ENCODE data around the gene LPIN3.

Gene LPIN3

DNA sequence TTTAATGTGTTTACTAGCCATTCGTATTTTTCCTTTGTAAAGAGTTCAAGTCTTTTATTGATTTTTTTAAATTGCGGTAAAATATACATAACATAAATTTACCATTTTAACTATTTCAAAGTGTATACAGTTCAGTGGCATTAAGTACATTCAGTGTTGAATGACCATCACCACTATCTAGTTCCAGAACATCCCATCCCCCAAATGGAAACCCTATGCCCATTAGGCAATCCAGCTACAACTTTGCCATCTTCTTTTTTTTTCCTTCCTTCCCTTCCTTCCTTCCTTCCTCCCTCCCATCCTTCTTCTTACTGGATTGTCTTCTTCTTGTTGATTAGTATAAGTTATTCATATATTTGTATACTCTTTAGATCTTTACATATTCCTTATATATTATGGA, 8.6 kb downstream of the LPIN3 start:
- no peaks in the 10 kb centered on the region for H3K9me3 ChIP-seq
- H3K27ac ChIP-seq: no peak overlapping the region
- H3K4me3 ChIP-seq (ENCODE audit: low read depth in 1 of 2, low read length in 1 of 2): no peak overlapping the region
- no peaks in the 10 kb centered on the region for H3K36me3 ChIP-seq
- TF ChIP-seq, protein P1, sequence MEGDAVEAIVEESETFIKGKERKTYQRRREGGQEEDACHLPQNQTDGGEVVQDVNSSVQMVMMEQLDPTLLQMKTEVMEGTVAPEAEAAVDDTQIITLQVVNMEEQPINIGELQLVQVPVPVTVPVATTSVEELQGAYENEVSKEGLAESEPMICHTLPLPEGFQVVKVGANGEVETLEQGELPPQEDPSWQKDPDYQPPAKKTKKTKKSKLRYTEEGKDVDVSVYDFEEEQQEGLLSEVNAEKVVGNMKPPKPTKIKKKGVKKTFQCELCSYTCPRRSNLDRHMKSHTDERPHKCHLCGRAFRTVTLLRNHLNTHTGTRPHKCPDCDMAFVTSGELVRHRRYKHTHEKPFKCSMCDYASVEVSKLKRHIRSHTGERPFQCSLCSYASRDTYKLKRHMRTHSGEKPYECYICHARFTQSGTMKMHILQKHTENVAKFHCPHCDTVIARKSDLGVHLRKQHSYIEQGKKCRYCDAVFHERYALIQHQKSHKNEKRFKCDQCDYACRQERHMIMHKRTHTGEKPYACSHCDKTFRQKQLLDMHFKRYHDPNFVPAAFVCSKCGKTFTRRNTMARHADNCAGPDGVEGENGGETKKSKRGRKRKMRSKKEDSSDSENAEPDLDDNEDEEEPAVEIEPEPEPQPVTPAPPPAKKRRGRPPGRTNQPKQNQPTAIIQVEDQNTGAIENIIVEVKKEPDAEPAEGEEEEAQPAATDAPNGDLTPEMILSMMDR (IDR thresholded peaks at IDR 0.05): no peak
- no peaks in the 10 kb centered on the region for H3K4me1 ChIP-seq (ENCODE audit: control insufficient read depth in 1 of 2, insufficient read depth in 1 of 2, low read depth in 1 of 2, low read length in 1 of 2)
- peaks cover 44% of the 10 kb centered on the region for H3K27me3 ChIP-seq

DNA sequence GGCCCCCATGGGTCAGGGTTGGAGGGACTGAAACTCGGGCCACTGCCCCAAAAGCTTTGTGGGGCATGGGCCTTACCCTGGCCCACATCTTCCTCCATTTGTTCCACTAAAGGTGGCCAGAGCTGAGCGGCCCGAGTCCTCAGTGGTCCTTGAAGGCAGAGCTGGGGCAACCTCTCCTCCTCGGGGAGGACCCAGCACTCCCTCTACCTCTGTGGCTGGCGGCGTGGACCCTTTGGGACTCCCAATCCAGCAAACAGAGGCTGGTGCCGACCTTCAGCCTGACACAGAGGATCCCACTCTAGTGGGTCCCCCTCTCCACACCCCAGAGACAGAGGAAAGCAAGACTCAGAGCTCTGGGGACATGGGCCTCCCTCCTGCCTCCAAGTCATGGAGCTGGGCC, 9.3 kb downstream of the LPIN3 start:
- TF ChIP-seq, protein P1 (IDR thresholded peaks at IDR 0.05): no peak
- Histone ChIP-seq H3K4me3 (ENCODE audit: low read depth in 1 of 2, low read length in 1 of 2) (no peak overlapping the region), H3K36me3 (no peaks in the 10 kb centered on the region)

DNA sequence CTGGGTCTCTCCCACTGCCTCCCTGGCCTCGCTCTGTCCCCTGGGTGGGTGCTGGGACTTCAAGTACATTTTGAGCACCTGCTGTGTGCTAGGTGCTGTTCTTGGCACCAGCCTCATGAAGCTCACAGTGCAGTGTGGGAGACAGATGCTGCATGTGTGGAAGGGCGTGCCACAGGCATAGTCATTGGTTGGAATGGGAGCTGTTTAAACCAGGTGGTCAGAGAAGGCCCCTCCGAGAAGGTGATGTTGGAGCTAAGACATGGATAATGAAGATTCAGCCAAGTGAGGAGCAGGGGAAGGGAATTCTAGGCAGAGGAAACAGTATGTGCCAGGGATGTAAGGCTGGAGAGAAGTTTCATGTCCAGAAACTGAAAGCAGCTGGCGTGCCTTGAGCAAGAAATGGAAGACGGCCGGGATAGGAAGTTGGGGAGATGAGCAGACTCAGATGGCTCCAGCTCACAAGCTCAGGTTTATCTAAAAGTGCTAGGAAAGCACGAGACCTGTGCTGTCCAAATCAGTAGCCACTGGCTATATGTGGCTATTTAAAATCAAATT, 9.9 kb downstream of the LPIN3 start:
- H3K4me1 ChIP-seq (ENCODE audit: control insufficient read depth in 1 of 2, insufficient read depth in 1 of 2, low read depth in 1 of 2, low read length in 1 of 2): no peaks in the 10 kb centered on the region
- H3K27me3 ChIP-seq: peaks cover 48% of the 10 kb centered on the region
- no peak overlapping the region for H3K27ac ChIP-seq
- no peaks in the 10 kb centered on the region for H3K36me3 ChIP-seq
- no peaks in the 10 kb centered on the region for H3K9me3 ChIP-seq
- TF ChIP-seq, protein P1 (IDR thresholded peaks at IDR 0.05): no peak
- no peak overlapping the region for H3K4me3 ChIP-seq (ENCODE audit: low read depth in 1 of 2, low read length in 1 of 2)

More for the DNA sequence above, 9.3 kb downstream of the LPIN3 start:
- Histone ChIP-seq H3K27me3 (peaks cover 48% of the 10 kb centered on the region), H3K9me3 (no peaks in the 10 kb centered on the region), H3K4me1 (ENCODE audit: control insufficient read depth in 1 of 2, insufficient read depth in 1 of 2, low read depth in 1 of 2, low read length in 1 of 2) (no peaks in the 10 kb centered on the region), H3K27ac (no peak overlapping the region)

DNA sequence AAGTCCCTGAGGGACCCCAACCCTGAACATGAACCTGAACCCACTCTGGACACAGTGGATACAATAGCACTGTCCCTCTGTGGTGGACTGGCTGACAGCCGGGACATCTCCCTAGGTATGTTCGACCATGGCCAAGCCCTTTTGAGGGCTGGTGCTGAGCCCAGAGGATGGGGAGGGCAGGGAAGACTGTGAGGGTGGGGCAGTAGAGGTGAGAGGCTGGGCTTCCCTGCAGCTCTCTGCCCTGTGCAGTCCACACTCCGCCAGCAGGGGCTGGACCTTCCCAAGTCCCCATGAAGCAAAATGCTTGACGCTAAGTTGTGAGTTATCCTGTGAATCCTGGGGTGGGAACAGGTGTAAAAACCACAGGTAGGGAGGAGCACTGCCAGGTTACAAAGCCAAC, 11.5 kb downstream of the LPIN3 start:
- H3K27ac ChIP-seq: no peak overlapping the region
- no peaks in the 10 kb centered on the region for H3K9me3 ChIP-seq
- H3K36me3 ChIP-seq: no peaks in the 10 kb centered on the region
- H3K27me3 ChIP-seq: peaks cover 48% of the 10 kb centered on the region
- TF ChIP-seq, protein P1 (IDR thresholded peaks at IDR 0.05): no peak
- no peaks in the 10 kb centered on the region for H3K4me1 ChIP-seq (ENCODE audit: control insufficient read depth in 1 of 2, insufficient read depth in 1 of 2, low read depth in 1 of 2, low read length in 1 of 2)
- no peak overlapping the region for H3K4me3 ChIP-seq (ENCODE audit: low read depth in 1 of 2, low read length in 1 of 2)

DNA sequence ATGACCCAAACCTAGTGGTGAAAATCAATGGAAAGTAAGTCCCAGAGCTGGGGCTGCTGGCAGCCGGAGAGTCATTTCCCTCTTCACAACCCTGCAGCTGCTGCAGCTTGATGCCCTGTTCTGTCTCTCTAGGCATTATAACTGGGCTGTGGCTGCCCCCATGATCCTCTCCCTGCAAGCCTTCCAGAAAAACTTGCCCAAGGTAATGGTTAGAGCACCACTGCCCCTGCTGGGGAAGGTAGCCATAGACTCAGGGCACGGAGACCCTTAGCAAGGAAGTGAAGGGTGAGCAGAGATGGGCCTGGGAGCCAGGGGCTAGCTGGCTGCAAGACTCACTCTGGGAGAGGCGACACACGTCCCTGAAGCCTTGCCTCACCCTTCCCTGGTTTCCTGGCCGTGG, 12.0 kb downstream of the LPIN3 start:
- peaks cover 48% of the 10 kb centered on the region for H3K27me3 ChIP-seq
- no peak overlapping the region for H3K27ac ChIP-seq
- no peaks in the 10 kb centered on the region for H3K4me1 ChIP-seq (ENCODE audit: control insufficient read depth in 1 of 2, insufficient read depth in 1 of 2, low read depth in 1 of 2, low read length in 1 of 2)
- no peak overlapping the region for H3K4me3 ChIP-seq (ENCODE audit: low read depth in 1 of 2, low read length in 1 of 2)
- H3K9me3 ChIP-seq: no peaks in the 10 kb centered on the region
- no peaks in the 10 kb centered on the region for H3K36me3 ChIP-seq
- TF ChIP-seq, protein P1 (IDR thresholded peaks at IDR 0.05): no peak

DNA sequence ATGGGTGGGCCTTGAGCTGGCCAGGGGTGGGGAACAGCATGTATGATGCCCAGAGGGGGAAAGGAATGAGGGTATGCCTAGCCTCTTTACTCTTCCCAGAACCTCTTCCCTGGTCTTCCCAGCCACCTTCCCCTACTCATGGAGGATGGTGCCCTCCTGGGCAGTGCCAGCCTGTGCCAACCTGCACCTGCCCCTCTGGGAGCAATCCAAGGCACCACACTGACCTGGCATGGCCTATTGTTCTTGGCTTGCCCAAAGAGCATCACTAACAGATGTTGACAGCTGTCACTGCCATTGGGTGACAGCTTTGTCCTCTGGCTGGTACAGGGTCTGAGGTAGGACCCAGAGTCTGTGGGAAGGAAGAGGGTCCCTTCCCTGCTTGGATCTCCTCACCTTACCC, 12.9 kb downstream of the LPIN3 start:
- no peak overlapping the region for H3K27ac ChIP-seq
- TF ChIP-seq, protein P1 (IDR thresholded peaks at IDR 0.05): no peak
- H3K27me3 ChIP-seq: peaks cover 50% of the 10 kb centered on the region
- no peaks in the 10 kb centered on the region for H3K36me3 ChIP-seq
- H3K4me1 ChIP-seq (ENCODE audit: control insufficient read depth in 1 of 2, insufficient read depth in 1 of 2, low read depth in 1 of 2, low read length in 1 of 2): no peaks in the 10 kb centered on the region
- H3K4me3 ChIP-seq (ENCODE audit: low read depth in 1 of 2, low read length in 1 of 2): no peak overlapping the region
- no peaks in the 10 kb centered on the region for H3K9me3 ChIP-seq
